Lower leg skin (tissue), 3 donors: ENCODE results near the gene SULT4A1.

Source experiments
- CTCF ChIP-seq, 3 donors: fragments of 450-650 bp; IDR thresholded peaks; one replicate each; pipeline ENCODE4 v1.5.1; 2016; ENCODE audit warnings: antibody characterized with exemption in 3 of 3, mild to moderate bottlenecking in 3 of 3, moderate library complexity in 2 of 3
- POLR2A ChIP-seq, 2 donors: fragments of 450-650 bp; IDR thresholded peaks; one replicate each; pipeline ENCODE4 v1.6.1; 2016 to 2017; ENCODE audit warnings: antibody characterized with exemption in 2 of 2, mild to moderate bottlenecking in 1 of 2, moderate library complexity in 1 of 2

GRCh38 chr22:43885319-43885671 lies 23.0 kb upstream of the SULT4A1 start:
- TF ChIP-seq CTCF (IDR thresholded peaks at IDR 0.05) (no peak), POLR2A (IDR thresholded peaks at IDR 0.05) (no peak)
